ENCODE measurements around the gene FAF1. TPM values are rescaled to one million over a fixed set of nuclear protein-coding genes. Genes with fewer than 3 reads are reported as not detected.

The FAF1 gene
- total and polyA plus RNA-seq, 9 of the 15 experiments (the other 6 are each of a cell fraction or from before 2014, with no cell fraction given), result 48.7 to 225 (median 118) TPM

DNA sequence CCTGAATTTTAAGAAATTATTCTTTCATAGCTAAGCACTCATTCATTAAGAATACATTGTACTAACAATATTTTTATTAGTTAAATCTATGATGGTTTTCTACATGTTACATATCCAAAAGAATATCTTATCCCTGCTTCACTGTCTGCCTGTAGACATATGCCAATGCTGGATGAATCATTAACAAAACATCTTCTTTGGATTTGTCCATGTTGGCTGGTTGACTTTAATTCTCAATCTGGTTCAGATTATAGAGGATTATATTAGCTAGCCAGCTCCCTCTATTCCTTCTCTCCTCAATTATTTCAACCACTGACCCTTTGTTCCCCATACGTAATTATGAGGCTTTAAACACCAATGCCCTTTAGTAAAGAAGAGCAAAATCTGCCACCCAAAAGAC, 398.0 kb downstream of the FAF1 start:
- no peak for FAIRE-seq
- no peaks in the 10 kb centered on the region for H3K9me3 ChIP-seq (replicated peaks; ENCODE audit: control insufficient read depth, insufficient read depth, low read depth, low read length)
- no peaks in the 10 kb centered on the region for H4K20me1 ChIP-seq (replicated peaks; ENCODE audit: control insufficient read depth, insufficient read depth, low read length)
- BruUV-seq (replicated peaks), result no TSS peak
- peaks cover 81% of the 10 kb centered on the region for H3K36me3 ChIP-seq (ENCODE audit: control insufficient read depth, insufficient read depth, low read length)
- no peaks in the 10 kb centered on the region for H3K79me2 ChIP-seq (ENCODE audit: control insufficient read depth, insufficient read depth, low read length)
- no peak for DNase-seq (ENCODE audit: extremely low read depth in 1 of 4, low spot score in 3 of 4)
- H3K27ac ChIP-seq (ENCODE audit: extremely low read depth, low read depth, low read length), result no peak overlapping the region
- H3K9me1 ChIP-seq (ENCODE audit: control insufficient read depth, insufficient read depth, low read length), result no peaks in the 10 kb centered on the region
- 96% methylated on average over 1 of the region's 1 CpG for WGBS (ENCODE audit: insufficient coverage, low coverage, missing lambda C conversion rate)
- H3K9ac ChIP-seq (ENCODE audit: insufficient read depth in 1 of 2, low read depth in 2 of 2, low read length in 2 of 2), result no peak overlapping the region
- ATAC-seq, result no peak
- ChIA-PET POLR2A (interaction anchor here (1.1 to 1.3 kb wide), 3 partner anchors 8 to 41 kb away, joined by 3 to 4 read pairs (median 4); no protein-coding TSS in a partner anchor), CTCF (ENCODE audit: low intra/inter-chr PET ratio) (no interaction called here)
- H3K4me3 ChIP-seq, result no peak overlapping the region
- no peak overlapping the region for H2AFZ ChIP-seq (ENCODE audit: low read depth, low read length)
- intact Hi-C loops (cut with micrococcal nuclease) (no loop called here), in situ Hi-C loops (cut with MboI) (no loop called here)
- no peak overlapping the region for H3K4me2 ChIP-seq (ENCODE audit: insufficient read depth, low read length)
- H3K27me3 ChIP-seq (ENCODE audit: control insufficient read depth in 2 of 2, insufficient read depth in 2 of 2, low read length in 2 of 2), result no peaks in the 10 kb centered on the region
- H3K4me1 ChIP-seq (replicated peaks in 1 of 2; ENCODE audit: control insufficient read depth in 2 of 2, insufficient read depth in 2 of 2, low read length in 2 of 2), result no peaks in the 10 kb centered on the region
- TF ChIP-seq PURB (CRISPR knock-in tag; IDR thresholded peaks at IDR 0.05; ENCODE audit: low read depth) (no peak), BCOR (IDR thresholded peaks at IDR 0.05) (no peak), DACH1 (IDR thresholded peaks at IDR 0.05; ENCODE audit: partially characterized antibody) (no peak), ERF (CRISPR knock-in tag; IDR thresholded peaks at IDR 0.05) (no peak), ZNF586 (CRISPR knock-in tag; conservative IDR thresholded peaks at IDR 0.05) (no peak), RBM14 (IDR thresholded peaks at IDR 0.05; ENCODE audit: borderline replicate concordance, insufficient read depth, low read depth, low read length) (no peak), KDM4B (IDR thresholded peaks at IDR 0.05; ENCODE audit: borderline replicate concordance in 2 of 2, low read depth in 1 of 2) (no peak), EGR1 (conservative IDR thresholded peaks at IDR 0.05) (no peak), ZNF780A (CRISPR knock-in tag; IDR thresholded peaks at IDR 0.05) (no peak), RBBP5 (IDR thresholded peaks at IDR 0.05; ENCODE audit: borderline replicate concordance, insufficient read depth, low read length, poor library complexity, severe bottlenecking) (no peak)
- TF ChIP-seq, protein P1, sequence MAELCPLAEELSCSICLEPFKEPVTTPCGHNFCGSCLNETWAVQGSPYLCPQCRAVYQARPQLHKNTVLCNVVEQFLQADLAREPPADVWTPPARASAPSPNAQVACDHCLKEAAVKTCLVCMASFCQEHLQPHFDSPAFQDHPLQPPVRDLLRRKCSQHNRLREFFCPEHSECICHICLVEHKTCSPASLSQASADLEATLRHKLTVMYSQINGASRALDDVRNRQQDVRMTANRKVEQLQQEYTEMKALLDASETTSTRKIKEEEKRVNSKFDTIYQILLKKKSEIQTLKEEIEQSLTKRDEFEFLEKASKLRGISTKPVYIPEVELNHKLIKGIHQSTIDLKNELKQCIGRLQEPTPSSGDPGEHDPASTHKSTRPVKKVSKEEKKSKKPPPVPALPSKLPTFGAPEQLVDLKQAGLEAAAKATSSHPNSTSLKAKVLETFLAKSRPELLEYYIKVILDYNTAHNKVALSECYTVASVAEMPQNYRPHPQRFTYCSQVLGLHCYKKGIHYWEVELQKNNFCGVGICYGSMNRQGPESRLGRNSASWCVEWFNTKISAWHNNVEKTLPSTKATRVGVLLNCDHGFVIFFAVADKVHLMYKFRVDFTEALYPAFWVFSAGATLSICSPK (IDR thresholded peaks at IDR 0.05; ENCODE audit: borderline replicate concordance), result no peak
- TF ChIP-seq, protein P2, sequence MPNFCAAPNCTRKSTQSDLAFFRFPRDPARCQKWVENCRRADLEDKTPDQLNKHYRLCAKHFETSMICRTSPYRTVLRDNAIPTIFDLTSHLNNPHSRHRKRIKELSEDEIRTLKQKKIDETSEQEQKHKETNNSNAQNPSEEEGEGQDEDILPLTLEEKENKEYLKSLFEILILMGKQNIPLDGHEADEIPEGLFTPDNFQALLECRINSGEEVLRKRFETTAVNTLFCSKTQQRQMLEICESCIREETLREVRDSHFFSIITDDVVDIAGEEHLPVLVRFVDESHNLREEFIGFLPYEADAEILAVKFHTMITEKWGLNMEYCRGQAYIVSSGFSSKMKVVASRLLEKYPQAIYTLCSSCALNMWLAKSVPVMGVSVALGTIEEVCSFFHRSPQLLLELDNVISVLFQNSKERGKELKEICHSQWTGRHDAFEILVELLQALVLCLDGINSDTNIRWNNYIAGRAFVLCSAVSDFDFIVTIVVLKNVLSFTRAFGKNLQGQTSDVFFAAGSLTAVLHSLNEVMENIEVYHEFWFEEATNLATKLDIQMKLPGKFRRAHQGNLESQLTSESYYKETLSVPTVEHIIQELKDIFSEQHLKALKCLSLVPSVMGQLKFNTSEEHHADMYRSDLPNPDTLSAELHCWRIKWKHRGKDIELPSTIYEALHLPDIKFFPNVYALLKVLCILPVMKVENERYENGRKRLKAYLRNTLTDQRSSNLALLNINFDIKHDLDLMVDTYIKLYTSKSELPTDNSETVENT (CRISPR knock-in tag; IDR thresholded peaks at IDR 0.05), result no peak
- TF ChIP-seq, protein P3, sequence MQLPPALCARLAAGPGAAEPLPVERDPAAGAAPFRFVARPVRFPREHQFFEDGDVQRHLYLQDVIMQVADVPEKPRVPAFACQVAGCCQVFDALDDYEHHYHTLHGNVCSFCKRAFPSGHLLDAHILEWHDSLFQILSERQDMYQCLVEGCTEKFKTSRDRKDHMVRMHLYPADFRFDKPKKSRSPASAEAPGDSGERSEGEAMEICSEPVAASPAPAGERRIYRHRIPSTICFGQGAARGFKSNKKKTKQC (CRISPR knock-in tag; IDR thresholded peaks at IDR 0.05), result no peak
- TF ChIP-seq, protein P4, sequence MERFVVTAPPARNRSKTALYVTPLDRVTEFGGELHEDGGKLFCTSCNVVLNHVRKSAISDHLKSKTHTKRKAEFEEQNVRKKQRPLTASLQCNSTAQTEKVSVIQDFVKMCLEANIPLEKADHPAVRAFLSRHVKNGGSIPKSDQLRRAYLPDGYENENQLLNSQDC (CRISPR knock-in tag; IDR thresholded peaks at IDR 0.05), result no peak

All from K562 (cell line).